Endothelial cell of umbilical vein (primary cell): ENCODE results near the gene CASKIN1. TPM values are rescaled to one million over a fixed set of nuclear protein-coding genes. Genes with fewer than 3 reads are reported as not detected.

ENCODE experiments used
- BruUV-seq: library from RNA; stranded (reverse); fragments of 400-500 nt; replicated peaks from 2 replicates; lab custom pipeline; 2021; lab: Mats Ljungman, UMichigan
- CTCF ChIA-PET: fragments of 300-600, 350-600 bp; sonication (Branson Sonifier 250); formaldehyde crosslinking; loops from one replicate; lab custom pipeline; 2021; ENCODE audit warnings: antibody characterized with exemption, inconsistent platforms; lab: Charles Lee
- POLR2A ChIA-PET: fragments of 300-600, 350-600 bp; sonication (Branson Sonifier 250); formaldehyde crosslinking; loops from one replicate; lab custom pipeline; 2021; ENCODE audit warnings: antibody characterized with exemption, inconsistent platforms; lab: Charles Lee
- DNase-seq: peaks from one replicate; pipeline ENCODE4 v3.0.0-alpha.2; 2011; ENCODE audit warnings: low read depth, low spot score
- FAIRE-seq: peaks from 2 replicates; lab custom pipeline; 2011; peaks lifted over from hg19 to GRCh38; lab: Jason Lieb, UNC
- H2AFZ ChIP-seq: 2 replicates; pipeline ENCODE4 v1.6.0; 2012; ENCODE audit warnings: low read depth, low read length, control low read depth, inconsistent platforms
- H3K27ac ChIP-seq: 2 replicates; pipeline ENCODE4 v1.5.1; 2011; ENCODE audit warnings: low read depth, mild to moderate bottlenecking, control low read depth, low read length, moderate library complexity; ENCODE audit not compliant: insufficient read depth
- H3K27me3 ChIP-seq, 2 experiments: 2 replicates each; pipeline versions ENCODE4 v1.6.0 to v1.6.1; 2011; ENCODE audit warnings: low read length in 2 of 2, mixed read lengths in 1 of 2; ENCODE audit not compliant: control insufficient read depth in 2 of 2, insufficient read depth in 2 of 2
- H3K36me3 ChIP-seq, 2 experiments: 2 replicates in 1 of 2; 3 replicates in 1 of 2; pipeline ENCODE4 v1.5.1; 2011; ENCODE audit warnings: low read length in 2 of 2, mild to moderate bottlenecking in 1 of 2, moderate library complexity in 1 of 2; ENCODE audit not compliant: control insufficient read depth in 2 of 2, insufficient read depth in 2 of 2; ENCODE audit errors: extremely low read depth in 1 of 2
- H3K4me1 ChIP-seq: 3 replicates; pipeline ENCODE4 v1.5.1; 2011; ENCODE audit warnings: mild to moderate bottlenecking, low read length; ENCODE audit not compliant: control insufficient read depth, insufficient read depth; ENCODE audit errors: extremely low read depth
- H3K4me2 ChIP-seq: 2 replicates; pipeline ENCODE4 v1.6.1; 2011; ENCODE audit warnings: low read length, control low read depth, mixed read lengths; ENCODE audit not compliant: insufficient read depth
- H3K4me3 ChIP-seq, 3 experiments: fragments of 200-600 bp in 1 of 3; sonication (generic), shearing (Covaris generic) in 1 of 3; replicated peaks in 1 of 3; 2 replicates each; pipeline ENCODE4 v1.5.1; 2011 to 2016; ENCODE audit warnings: control low read depth in 3 of 3, low read length in 3 of 3, mild to moderate bottlenecking in 2 of 3, inconsistent platforms in 1 of 3, low read depth in 1 of 3, moderate library complexity in 1 of 3; ENCODE audit not compliant: insufficient read depth in 1 of 3
- H3K79me2 ChIP-seq: 2 replicates; pipeline ENCODE4 v1.6.0; 2012; ENCODE audit warnings: low read length, inconsistent platforms; ENCODE audit not compliant: control insufficient read depth, insufficient read depth
- H3K9ac ChIP-seq: replicated peaks from 2 replicates; pipeline ENCODE3; 2011; ENCODE audit warnings: low read length, control low read depth; ENCODE audit not compliant: insufficient read depth; ENCODE audit errors: extremely low read depth
- H3K9me1 ChIP-seq: replicated peaks from 3 replicates; pipeline ENCODE4 v1.6.0; 2011; ENCODE audit warnings: mild to moderate bottlenecking, low read length; ENCODE audit not compliant: control insufficient read depth, insufficient read depth; ENCODE audit errors: extremely low read depth
- H3K9me3 ChIP-seq: replicated peaks from 2 replicates; pipeline ENCODE4 v1.5.1; 2012; ENCODE audit warnings: low read length, inconsistent platforms; ENCODE audit not compliant: control insufficient read depth, insufficient read depth
- H4K20me1 ChIP-seq: replicated peaks from 2 replicates; pipeline ENCODE3; 2011; ENCODE audit warnings: mild to moderate bottlenecking, low read length; ENCODE audit not compliant: control insufficient read depth, insufficient read depth; ENCODE audit errors: extremely low read depth
- EZH2 ChIP-seq: IDR thresholded peaks from 2 replicates; pipeline ENCODE4 v1.6.1; 2012; ENCODE audit warnings: borderline replicate concordance, low read depth, mild to moderate bottlenecking, moderate library complexity, low read length, inconsistent platforms; ENCODE audit not compliant: severe bottlenecking
- FOS ChIP-seq: IDR thresholded peaks from 2 replicates; pipeline ENCODE4 v1.6.1; 2011; ENCODE audit warnings: mild to moderate bottlenecking, low read length, moderate library complexity, borderline replicate concordance; ENCODE audit not compliant: insufficient read depth
- GATA2 ChIP-seq: IDR thresholded peaks from 2 replicates; pipeline ENCODE4 v1.7.0; 2011; ENCODE audit warnings: low read depth, mild to moderate bottlenecking, moderate library complexity, mixed read lengths, low read length; ENCODE audit not compliant: insufficient read length, insufficient read depth
- JUN ChIP-seq: IDR thresholded peaks from 2 replicates; pipeline ENCODE4 v1.6.1; 2011; ENCODE audit warnings: borderline replicate concordance, low read depth; ENCODE audit not compliant: insufficient read length, insufficient read depth
- MAX ChIP-seq: IDR thresholded peaks from 2 replicates; pipeline ENCODE4 v1.6.1; 2011; ENCODE audit not compliant: insufficient read depth, insufficient read length
- MYC ChIP-seq: IDR thresholded peaks from one replicate; pipeline ENCODE4 v1.6.1; 2011; ENCODE audit warnings: mild to moderate bottlenecking, low read depth, low read length
- POLR2A ChIP-seq: IDR thresholded peaks from 2 replicates; pipeline ENCODE4 v1.6.1; 2012; ENCODE audit warnings: low read depth, mild to moderate bottlenecking, control low read depth, low read length
- POLR2AphosphoS5 ChIP-seq: IDR thresholded peaks from 2 replicates; pipeline ENCODE4 v1.6.1; 2012; ENCODE audit warnings: low read depth, mild to moderate bottlenecking, control low read depth, low read length, moderate library complexity; ENCODE audit not compliant: insufficient read depth
- dilution Hi-C: fragments of 300-500 bp; cut with MboI; formaldehyde crosslinking; loops from one replicate; pipeline ENCODE4 v1.15.0; 2019; ENCODE audit warnings: low sequenced_read_pairs; ENCODE audit not compliant: extremely low pct_ligation_motif_present
- intact Hi-C: fragments of 100-400 bp; cut with micrococcal nuclease; formaldehyde crosslinking; loops from one replicate; pipeline ENCODE4 v1.10.0; 2022
- polyA plus RNA-seq, 4 experiments: library from polyadenylated mRNA; depleted of rRNA in 3 of 4; stranded (reverse) in 3 of 4; unstranded in 1 of 4; fragments of >200 nt; gene quantifications; 2 replicates each; pipeline versions ENCODE4 v1.2.1 to v1.2.3, GENCODE V29; 2011 to 2012; ENCODE audit warnings: missing spikeins in 1 of 4
- total RNA-seq: library from RNA; stranded (reverse); gene quantifications from 2 replicates; pipeline ENCODE4 v1.2.3, GENCODE V29; 2021
- TF ChIP-seq, protein P1 (sequence below), 2 donors: IDR thresholded peaks; 1 replicate in 1 of 2; 2 replicates in 1 of 2; pipeline ENCODE4 v1.5.1; 2011; ENCODE audit warnings: low read length in 2 of 2, mild to moderate bottlenecking in 2 of 2, moderate library complexity in 2 of 2, control low read depth in 1 of 2, inconsistent platforms in 1 of 2, low read depth in 1 of 2; ENCODE audit not compliant: insufficient read depth in 1 of 2; ENCODE audit errors: extremely low read depth in 1 of 2

Gene CASKIN1
- total and polyA plus RNA-seq, 2 donors (not counting 3 experiments of a cell fraction or from before 2014, with no cell fraction given), result 0.11 to 0.58 TPM

- CTCF ChIA-PET, result interaction anchor here (0.8 to 2.1 kb wide), 7 partner anchors 9 to 152 kb away, joined by 3 to 14 read pairs (median 9); partner anchors contain the start of gene ECI1
Observed at GRCh38 chr16:2155091-2155950, 41.1 kb downstream of the CASKIN1 start, which contains the start of gene TRAF7. TRAF7 (plus strand) TSS chr16:2155782; CDS start chr16:2163921, 8,139 bp downstream.

More at GRCh38 chr16:2155091-2155950, 41.1 kb downstream of the CASKIN1 start, which contains the start of gene TRAF7:
- no TSS peak for BruUV-seq
- Histone ChIP-seq H3K36me3 (peaks cover 2 to 7% of the 10 kb centered on the region in 2 experiments), H3K4me2 (peak within 1 kb of the TSS; percentile 87), H3K79me2 (peaks cover 84% of the 10 kb centered on the region), H3K9ac (peak within 1 kb of the TSS; percentile 83), H3K27me3 (no peaks in the 10 kb centered on the region), H3K9me3 (no peaks in the 10 kb centered on the region), H3K4me1 (peaks cover 41% of the 10 kb centered on the region), H3K27ac (peak within 1 kb of the TSS; percentile 44), H3K4me3 (peak within 1 kb of the TSS; percentile 65 to 96 (median 84)), H3K9me1 (no peaks in the 10 kb centered on the region), H4K20me1 (no peaks in the 10 kb centered on the region), H2AFZ (no peak within 1 kb of the TSS)
- dilution Hi-C loops (loop anchor here (25.0 kb wide), 1 partner anchor 118 kb away; the partner anchor contains the start of genes NHERF2, NTHL1 and TSC2), intact Hi-C loops (loop anchor here (1.0 to 2.0 kb wide), 7 partner anchors 15 to 147 kb away; partner anchors contain the start of genes E4F1, ECI1, MLST8 and NTHL1)
- POLR2A ChIA-PET, result interaction anchor here (0.6 to 2.4 kb wide), 37 partner anchors 10 to 365 kb away, joined by 3 to 32 read pairs (median 6); partner anchors contain the start of genes AMDHD2, ECI1, MLST8 and NTHL1
- peak; percentile 100 for DNase-seq
- FAIRE-seq, result peak; percentile 100
- peak; percentile 52 for TF ChIP-seq MAX
- TF ChIP-seq GATA2, result no peak
- peak; percentile 100 for TF ChIP-seq POLR2AphosphoS5
- TF ChIP-seq FOS, result no peak
- TF ChIP-seq POLR2A, result peak; percentile 100
- TF ChIP-seq MYC, result peak; percentile 88
- TF ChIP-seq JUN, result no peak
- TF ChIP-seq, protein P1, sequence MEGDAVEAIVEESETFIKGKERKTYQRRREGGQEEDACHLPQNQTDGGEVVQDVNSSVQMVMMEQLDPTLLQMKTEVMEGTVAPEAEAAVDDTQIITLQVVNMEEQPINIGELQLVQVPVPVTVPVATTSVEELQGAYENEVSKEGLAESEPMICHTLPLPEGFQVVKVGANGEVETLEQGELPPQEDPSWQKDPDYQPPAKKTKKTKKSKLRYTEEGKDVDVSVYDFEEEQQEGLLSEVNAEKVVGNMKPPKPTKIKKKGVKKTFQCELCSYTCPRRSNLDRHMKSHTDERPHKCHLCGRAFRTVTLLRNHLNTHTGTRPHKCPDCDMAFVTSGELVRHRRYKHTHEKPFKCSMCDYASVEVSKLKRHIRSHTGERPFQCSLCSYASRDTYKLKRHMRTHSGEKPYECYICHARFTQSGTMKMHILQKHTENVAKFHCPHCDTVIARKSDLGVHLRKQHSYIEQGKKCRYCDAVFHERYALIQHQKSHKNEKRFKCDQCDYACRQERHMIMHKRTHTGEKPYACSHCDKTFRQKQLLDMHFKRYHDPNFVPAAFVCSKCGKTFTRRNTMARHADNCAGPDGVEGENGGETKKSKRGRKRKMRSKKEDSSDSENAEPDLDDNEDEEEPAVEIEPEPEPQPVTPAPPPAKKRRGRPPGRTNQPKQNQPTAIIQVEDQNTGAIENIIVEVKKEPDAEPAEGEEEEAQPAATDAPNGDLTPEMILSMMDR (IDR thresholded peaks at IDR 0.05; ENCODE audit: extremely low read depth in 1 of 2, insufficient read depth in 1 of 2, low read depth in 1 of 2, low read length in 2 of 2), result no peak
- no peak for TF ChIP-seq EZH2
